NCI-H146 treated with DMSO at 0.1 percent for 48 hours (cell line): Measurements from ENCODE around the gene GABPB1.
"Not testable (repeated sequence)": the region's sequence is repeated elsewhere in the genome, so short reads cannot be mapped to it uniquely, and the experiment has no call there.

Experiments
- DNase-seq: peaks from one replicate; lab custom pipeline; 2025; ENCODE audit not compliant: unreplicated experiment; lab: John Stamatoyannopoulos, UW

GABPB1 gene

DNA sequence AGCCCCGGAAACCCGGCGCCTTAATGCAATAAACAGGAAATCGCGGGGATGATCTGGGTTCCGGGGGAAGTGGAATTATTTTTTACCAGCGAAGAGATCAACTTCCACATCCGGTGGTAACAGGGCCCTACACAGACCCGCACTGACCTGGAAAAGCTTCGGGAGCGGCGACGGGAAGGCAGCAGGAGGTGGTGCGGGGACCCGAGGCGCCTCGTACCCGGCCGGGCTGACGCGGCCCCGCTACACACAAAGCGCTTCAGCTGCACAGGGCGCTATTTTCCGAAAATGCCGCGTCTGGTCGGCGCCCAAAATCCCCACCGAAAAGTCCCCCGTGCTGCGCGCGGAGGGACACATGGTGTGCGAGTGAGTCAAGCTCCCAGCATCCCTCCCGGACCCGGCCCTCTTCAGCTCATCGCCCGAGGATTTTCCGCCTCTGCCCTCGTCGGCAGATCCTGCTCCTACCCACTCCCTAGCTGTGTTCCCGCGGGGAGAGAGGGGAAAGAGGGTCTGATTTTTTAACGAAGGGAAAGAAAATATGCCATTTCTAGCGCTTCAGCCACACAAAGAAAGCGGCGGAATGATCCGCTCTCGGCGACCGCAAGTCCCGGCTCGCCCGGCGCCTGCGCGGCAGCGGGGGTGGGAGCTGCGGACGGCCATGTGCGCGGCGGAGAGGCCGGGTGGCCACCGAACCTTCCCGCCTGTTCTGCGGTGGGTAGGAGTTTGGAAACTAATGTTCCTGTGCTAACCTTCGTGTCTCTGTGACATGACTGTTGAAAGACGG, at the start of gene GABPB1:
Gene GABPB1, minus strand, starts transcription at position 361 of the 781 bp plus-strand sequence. CDS start 45,400 bp downstream, outside the sequence.
- peak; percentile 74 for DNase-seq

DNA sequence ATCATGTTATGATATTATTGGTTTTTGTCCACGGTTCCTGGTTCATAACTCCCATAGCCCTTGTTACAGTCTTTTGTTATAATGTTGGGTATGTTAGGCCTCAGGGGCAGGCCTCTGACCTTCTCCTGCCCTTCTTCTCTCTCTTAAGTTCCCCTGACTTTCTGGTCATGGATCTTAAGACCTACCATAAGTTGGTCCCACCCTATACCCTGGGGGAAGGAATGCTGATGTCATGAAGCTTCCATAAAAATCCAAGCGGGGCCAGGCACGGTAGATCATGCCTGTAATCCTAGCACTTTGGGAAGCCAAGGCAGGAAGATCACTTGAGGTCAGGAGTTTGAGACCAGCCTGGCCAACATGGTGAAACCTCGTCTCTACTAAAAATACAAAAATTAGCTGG, 36.6 kb upstream of the GABPB1 start:
- not testable (repeated sequence) for DNase-seq

DNA sequence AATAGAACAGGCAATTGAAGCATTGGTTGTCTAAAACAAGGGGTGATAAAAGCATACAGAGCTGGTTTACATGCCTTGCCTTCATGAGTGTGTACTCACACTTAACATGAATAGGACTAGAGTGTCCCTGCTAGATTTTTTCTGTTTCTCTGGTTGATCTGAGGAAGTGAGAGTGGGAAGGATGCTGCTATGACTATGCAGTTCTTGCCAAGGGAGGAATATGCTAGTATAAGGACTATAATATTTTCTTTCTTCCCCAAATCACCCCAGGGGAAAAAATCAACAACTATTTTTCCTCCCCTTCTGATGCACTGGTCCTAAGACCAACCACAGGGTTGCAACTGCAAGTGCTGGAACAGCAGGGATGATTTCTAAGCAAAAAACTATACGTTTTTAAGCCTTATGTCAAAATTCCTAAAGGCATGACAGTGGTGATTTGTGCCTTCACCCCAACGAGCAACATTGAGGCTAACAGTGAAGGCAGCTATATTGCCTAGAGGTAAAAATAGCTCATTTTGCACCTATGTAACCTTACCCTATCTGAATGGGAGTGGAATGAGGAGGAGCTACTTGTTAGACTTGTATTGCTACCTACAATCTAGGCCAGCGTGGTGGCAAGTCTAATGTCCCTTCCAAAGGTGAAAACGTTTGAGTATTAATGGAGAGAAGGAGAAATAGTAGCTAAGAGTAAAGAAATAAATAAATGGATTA, 35.7 kb upstream of the GABPB1 start:
- DNase-seq, result no peak

DNA sequence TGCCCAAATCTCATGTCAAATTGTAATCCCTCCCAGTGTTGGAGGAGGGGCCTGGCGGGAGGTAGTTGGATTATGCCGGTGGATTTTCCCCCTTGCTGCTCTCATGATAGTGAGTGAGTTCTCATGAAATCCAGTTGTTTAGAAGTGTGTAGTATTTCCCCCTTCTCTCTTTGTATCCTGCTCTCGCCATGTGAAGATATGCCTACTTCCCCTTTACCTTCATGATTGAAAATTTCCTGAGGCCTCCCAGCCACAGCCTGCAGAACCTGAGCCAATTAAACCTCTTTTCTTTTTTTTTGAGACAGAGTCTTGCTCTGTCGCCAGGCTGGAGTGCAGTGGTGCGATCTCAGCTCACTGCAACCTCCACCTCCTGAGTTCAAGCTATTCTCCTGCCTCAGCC, 27.4 kb upstream of the GABPB1 start:
- not testable (repeated sequence) for DNase-seq

DNA sequence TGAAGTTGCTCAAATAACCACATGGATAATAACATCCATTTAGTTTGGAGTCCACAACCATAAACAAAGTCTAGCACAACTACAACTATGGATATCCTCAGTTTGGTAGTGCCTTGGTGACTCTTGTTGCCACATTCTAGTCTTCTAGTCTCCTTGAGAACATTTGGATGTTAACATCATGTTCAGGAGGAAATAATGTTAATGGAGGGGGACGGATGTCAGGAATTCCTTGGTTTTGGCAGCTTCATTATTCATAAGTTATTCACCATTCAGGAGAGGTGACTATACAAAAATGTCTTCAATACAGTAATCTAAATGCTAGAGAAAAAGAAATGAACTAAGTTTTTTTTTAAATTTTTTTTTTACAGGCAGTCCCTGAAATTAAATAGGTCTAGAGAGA, 26.4 kb upstream of the GABPB1 start:
- no peak for DNase-seq

DNA sequence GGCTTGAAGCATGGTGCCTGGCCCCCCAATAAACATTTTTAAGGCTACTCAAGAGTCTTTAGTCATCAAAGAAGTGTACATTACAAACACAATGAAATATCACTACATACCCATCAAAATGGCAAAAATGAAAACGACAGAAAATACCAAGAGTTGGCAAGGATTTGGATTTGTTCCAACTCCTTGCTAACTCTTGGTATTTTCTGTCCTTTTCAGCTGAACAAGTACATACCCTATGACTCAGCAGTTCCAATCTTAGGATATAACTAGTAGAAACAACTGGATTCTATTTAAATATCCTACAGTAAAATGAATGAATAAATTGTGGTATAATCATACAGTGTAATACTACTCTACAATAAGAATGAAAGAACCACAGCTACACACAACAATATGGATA, 25.1 kb upstream of the GABPB1 start:
- DNase-seq, result no peak

DNA sequence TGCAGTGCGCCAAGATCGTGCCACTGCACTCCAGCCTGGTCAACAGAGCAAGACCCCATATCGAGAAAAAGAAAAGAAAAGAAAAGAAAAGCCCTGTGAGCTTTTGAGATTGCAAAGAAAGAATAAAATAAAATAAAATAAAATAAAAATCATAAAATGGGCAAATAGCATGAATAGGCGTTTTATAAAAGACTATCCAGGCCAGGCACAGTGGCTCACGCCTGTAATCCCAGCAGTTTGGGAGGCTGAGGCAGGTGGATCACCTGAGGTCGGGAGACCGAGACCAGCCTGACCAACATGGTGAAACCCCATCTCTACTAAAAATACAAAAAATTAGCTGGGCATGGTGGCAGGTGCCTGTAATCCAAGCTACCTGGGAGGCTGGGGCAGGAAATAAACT, 24.4 kb upstream of the GABPB1 start:
- DNase-seq, result not testable (repeated sequence)

DNA sequence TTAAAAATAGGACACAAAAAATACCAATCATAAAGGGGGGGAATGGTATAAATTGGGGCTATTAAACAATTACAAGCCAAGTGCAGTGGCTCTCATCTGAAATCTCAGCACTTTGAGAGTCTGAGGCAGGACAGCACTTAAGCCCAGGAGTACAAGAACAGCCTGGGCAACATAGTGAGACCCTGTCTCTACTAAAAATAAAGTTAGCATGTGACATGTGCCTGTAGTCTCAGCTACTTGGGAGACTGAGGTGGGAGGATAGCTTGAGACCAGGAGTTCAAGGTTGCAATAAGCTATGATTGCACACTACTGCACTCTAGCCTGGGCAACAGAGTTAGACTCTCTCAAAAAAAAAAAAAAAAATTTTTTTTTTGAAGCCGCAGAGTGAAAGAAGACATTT, 23.8 kb upstream of the GABPB1 start:
- DNase-seq, result no peak

DNA sequence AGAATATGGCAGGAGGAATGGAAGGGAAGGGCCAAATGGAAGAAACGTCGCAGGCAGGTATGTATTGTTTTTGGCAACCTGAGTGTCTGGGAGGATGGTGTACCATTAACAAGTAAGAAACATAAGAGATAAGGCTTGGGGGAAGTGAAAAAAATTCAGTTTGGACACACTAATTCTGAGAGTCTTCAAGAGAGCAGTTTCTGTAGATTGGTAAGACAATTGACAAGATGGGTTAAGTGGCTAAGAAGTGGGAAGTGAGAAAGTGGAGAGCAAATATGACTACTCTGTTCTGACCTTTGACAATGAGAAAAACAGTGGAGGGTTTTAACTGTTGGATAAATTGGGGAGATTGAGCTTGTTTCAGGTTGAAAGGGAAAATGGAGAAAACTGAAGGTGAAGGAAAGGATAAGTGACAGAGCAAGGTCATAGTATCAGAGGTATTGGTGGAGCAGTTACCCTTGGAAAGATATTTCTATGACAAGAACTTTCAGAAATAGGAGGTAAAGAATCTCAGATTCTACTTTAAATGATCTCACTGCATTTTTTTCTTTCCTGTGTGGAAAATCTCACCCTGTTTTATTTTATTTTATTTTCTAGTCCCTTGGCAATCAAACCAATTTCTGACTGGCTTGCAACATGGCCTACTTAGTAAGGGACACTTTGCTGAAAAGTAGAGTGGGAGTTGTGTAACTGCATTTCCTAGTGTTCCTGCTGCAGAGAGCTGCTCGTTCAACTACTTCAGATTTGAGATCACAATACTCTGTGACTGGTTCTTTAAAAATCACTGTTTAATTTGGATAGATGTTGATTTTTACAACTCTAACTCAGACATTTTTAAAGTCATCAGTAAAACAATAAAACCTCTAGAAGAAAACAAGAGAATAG, 23.1 kb upstream of the GABPB1 start:
- no peak for DNase-seq

DNA sequence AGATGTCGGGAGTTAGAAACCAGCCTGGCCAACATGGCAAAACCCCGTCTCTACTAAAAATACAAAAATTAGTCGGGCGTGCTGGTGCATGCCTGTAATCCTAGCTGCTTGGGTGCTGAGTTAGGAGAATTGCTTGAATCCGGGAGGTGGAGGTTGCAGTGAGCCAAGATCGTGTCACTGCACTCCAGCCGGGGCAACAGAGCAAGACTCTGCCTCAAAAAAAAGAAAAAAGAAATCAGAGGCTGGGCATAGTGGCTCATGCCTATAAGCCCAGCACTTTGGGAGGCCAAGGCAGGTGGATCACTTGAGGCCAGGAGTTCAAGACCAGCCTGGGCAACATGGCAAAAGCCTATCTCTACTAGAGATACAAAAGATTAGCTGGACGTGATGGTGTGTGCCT, 14.6 kb upstream of the GABPB1 start:
- DNase-seq, result not testable (repeated sequence)

DNA sequence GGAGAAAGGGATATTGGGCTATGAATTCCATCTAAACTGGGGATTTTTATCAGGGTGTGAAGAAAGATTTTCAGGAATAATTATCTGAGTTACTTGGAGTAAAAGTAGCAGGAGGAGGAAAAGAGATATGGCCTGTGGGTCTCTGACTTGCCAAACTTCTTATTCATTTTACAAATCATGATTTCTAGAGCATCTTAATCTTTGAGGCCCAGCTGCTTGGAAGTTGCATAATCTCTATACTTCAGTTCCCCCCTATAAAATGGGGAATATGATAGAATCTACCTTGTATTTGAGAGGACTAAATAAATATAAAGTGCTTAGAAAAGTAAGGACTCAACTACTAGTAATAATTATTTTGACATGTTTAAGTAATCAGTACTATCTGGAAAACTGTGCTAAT, 11.0 kb upstream of the GABPB1 start:
- no peak for DNase-seq

DNA sequence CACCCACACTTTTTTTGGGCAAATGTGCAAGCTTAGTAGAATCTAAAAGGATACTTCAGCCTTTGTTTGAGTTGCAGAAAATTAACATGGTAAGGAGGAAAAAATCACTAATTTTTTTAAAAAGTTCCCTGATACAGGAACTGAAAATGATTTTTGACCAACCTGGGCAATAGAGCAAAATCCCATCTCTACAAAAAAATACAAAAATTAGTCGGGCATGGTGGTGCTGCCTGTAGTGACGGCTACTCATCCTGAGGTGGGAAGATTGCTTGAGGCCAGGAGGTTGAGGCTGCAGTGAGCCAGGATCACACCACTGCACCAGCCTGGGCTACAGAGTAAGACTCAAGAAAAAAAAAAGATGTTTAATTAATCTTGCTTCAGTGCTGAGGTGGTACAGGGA, 10.6 kb upstream of the GABPB1 start:
- DNase-seq, result no peak

DNA sequence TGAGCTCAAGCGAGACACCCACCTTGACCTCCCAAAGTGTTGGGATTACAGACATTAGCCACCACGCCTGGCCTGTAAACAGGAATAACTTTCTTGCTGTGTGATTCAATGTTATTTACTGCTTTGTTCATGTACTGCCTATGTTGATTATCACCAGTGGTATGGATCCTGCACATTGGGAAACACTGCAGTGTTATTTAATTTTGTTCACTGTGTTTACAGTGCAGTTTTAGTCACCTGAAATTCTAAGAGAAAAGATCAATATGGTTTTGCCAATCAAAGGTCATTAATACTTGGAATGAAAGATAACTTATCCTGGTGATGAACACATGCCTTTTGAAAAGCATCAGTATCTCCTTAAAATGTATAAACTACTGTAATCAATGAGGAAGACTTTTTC, 8.6 kb upstream of the GABPB1 start:
- no peak for DNase-seq

DNA sequence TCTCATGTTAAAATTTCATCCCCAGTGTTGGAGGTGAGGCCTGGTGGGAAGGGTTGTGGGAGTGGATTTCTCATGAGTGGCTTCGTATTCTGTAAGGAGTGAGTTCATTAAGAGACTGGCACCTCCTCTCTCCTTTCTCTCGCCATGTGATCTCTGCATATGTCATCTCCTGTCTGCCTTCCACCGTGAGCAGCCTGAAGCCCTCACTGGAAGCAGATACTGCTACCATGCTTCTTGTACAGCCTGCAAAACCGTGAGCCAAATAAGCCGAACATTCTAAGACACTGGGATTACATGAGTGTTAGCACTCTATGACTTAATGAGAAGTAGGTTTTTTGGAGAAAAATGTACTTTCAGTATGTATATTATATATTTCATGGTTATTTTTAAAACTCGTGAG, 6.8 kb upstream of the GABPB1 start:
- DNase-seq, result no peak

DNA sequence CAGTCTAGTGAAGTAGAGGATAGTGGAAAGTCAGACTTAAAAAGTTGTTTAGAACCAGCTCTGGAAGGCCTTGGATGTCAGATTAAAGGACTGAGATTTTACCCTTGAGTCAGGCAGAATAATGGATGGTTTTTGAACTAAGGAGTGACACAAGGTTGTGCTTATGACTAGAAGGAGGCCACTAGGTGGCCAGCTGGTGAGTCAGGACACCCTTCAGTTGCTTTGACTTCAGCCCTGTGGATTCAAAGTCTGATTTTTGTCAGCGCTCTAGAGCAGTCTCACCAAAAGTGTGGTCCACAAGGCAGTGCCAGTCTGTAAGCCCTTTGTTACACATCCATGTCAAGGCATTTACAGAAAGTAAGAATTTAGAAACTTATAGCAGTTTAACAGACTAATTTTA, 3.8 kb upstream of the GABPB1 start:
- no peak for DNase-seq

DNA sequence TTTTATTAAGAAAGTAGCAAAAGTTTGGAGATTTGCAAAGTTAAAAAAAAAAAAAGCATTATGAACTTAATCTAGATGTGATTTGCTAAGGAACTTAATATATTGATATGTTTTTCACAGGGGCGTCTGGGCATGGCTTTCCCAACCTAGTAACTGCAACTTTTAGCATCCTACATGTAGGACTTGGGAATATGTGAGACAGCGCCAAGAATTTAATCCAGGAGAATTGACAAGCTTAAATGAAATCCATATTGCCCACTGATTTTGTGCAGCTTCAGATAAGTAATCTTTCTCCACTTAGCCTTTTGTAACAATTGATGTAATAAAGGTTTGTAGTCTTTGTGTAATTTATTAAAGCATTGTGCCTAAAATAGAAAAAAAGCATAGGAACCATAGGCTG, 982 bp upstream of the GABPB1 start:
- no peak for DNase-seq

DNA sequence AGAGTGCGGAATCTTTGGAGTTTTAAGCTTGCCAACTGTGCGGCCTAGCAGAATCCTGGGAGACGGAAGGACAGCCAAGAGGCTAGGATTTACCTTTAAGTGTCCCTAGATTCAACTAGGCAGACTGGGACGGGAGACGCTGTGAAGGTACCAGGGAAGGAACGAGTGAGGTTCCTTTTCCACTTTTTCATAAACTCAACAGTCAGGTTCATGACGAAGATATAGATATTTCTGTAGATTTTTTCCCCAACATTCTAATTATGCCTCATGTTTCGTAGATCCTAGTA, 564 bp upstream of the GABPB1 start:
- DNase-seq, result no peak

DNA sequence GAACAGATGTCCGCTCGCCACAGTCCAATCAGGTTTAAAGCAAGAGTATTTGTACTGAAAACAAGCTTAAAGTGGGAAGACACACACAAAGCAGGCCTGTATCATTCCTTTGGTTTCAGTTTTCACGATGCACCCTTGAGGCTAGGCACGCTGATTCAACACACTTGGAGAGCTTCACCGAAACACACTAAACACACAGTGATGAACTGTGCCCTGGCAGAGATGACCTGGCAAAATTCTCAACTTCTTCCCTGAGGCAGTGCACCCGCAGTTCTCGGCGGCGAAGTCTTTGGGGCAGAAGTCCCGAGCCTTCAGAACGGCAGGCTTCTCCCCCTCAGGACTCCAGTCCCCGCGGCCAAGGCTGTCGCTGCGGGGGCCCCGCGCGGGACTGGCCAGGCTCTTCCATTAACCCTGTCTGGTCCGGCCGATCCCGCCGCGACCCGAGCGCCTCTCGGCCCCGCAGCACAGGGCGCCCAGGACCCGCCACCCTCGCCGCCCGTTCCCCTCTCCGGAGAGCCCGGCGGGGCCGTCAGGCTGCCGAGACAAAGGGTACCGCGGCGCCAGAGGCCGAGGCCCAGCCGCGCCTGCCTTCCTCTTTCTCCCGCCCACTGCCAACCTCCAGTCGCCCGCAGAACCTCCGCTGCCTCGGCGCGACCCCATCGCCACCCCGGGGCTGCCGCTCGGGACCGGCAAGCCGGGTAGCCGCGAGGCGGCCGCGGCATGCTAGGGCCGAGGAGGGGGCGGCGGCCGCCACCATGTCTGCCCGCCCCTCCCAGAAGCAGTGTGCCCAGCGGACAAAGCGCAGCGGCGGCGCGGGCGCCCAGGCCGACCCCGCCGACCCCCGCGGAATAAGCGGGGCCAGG, 792 bp downstream of the GABPB1 start:
- DNase-seq, result no peak

DNA sequence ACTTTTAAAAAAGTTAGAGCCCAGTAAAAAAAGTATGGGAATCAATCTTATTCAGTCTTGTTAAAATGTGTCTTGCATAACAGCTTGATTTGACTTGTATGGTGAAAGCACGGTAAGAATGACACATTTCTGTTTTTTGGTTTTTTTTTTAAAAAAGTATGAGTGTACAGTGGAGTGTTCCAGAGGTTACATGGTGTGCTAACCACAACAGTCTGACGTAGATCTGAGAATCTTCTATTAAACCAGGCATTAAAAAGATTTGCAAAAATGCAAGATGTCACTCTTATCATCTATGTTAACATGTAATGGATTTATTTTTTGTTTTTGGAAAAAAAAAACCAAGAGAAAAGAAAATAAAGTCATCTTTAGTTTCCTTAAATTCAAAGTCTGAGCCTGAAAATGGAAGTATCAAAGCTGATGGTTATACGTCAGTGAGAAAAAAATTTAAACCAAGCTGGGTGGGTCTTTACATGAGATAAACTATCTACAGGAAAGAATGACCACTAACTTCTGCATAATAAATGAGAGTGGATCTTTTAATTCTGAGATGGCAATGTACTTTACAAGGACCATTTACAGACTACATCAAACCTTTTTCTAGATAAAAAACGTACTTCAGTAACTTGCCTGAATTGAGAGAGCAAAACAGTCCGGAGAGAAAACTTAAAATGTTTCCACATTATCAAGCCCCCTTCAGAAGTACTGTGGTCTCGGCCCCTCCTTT, 1.6 kb downstream of the GABPB1 start:
- DNase-seq, result no peak

DNA sequence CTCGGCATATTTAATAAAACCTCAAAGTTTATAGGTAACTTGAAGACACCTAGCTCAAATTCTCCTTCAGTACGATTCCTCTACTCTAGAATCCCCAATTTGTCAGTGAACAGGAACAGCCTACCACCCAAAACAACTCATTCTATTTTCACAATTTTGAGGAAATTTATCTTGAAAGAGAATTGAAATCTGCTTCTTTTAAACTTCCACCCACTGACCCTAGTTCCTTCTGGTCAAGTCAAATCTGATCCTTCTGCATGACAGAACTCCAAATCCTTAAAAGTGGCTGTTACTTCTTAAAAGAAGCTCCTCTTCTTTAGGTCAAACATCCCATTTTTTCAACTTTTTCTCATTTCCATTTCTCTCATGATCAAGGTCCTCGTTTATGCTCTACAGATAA, 4.4 kb downstream of the GABPB1 start:
- DNase-seq, result no peak
